Stimulated activated CD8-positive, alpha-beta memory T cell treated with anti-CD3 and anti-CD28 coated beads, Interleukin-7, amount 100 ng/mL, for 4 hours (primary cell): Measurements from ENCODE around the gene ERP27.

ENCODE experiments used
- DNase-seq, 2 donors: peaks; one replicate each; pipeline ENCODE4 v3.0.0-alpha.2; 2020; ENCODE audit warnings: low read depth in 2 of 2

The ERP27 gene

GRCh38 chr12:14959916-14960496 lies 21.7 kb upstream of the ERP27 start:
- no peak for DNase-seq

GRCh38 chr12:14959463-14959862 lies 21.1 kb upstream of the ERP27 start:
- no peak for DNase-seq

- no peak for DNase-seq
These were observed 20.7 kb upstream of the ERP27 start for GRCh38 chr12:14959126-14959440.

GRCh38 chr12:14958361-14959125 lies 20.2 kb upstream of the ERP27 start:
- DNase-seq: no peak

GRCh38 chr12:14957551-14958168 lies 19.3 kb upstream of the ERP27 start:
- DNase-seq: no peak

GRCh38 chr12:14956905-14957304 lies 18.6 kb upstream of the ERP27 start:
- no peak for DNase-seq

GRCh38 chr12:14956024-14956891 lies 17.9 kb upstream of the ERP27 start:
- no peak for DNase-seq

GRCh38 chr12:14954269-14954668 lies 15.9 kb upstream of the ERP27 start:
- no peak for DNase-seq

- DNase-seq: no peak
These were observed 15.4 kb upstream of the ERP27 start for GRCh38 chr12:14953752-14954151.

GRCh38 chr12:14952299-14952921 lies 14.1 kb upstream of the ERP27 start:
- DNase-seq: no peak

- DNase-seq: no peak
These were observed 13.5 kb upstream of the ERP27 start for GRCh38 chr12:14951851-14952250.

- DNase-seq: no peak
These were observed 12.8 kb upstream of the ERP27 start for GRCh38 chr12:14950982-14951746.

- DNase-seq: no peak
These were observed 12.1 kb upstream of the ERP27 start for GRCh38 chr12:14950421-14950820.

GRCh38 chr12:14949631-14950030 lies 11.3 kb upstream of the ERP27 start:
- DNase-seq: no peak

- DNase-seq: peak in 1 of 2 donors; percentile 52
These were observed 10.3 kb upstream of the ERP27 start for GRCh38 chr12:14948672-14949071.

GRCh38 chr12:14946861-14947260 lies 8.5 kb upstream of the ERP27 start:
- no peak for DNase-seq

GRCh38 chr12:14946162-14946561 lies 7.8 kb upstream of the ERP27 start:
- DNase-seq: no peak

- DNase-seq: no peak
These were observed 4.0 kb upstream of the ERP27 start for GRCh38 chr12:14942196-14942931.

- DNase-seq: no peak
These were observed 3.0 kb upstream of the ERP27 start for GRCh38 chr12:14941369-14941768.

GRCh38 chr12:14937689-14938088 lies 648 bp downstream of the ERP27 start:
- DNase-seq: no peak
